Stimulated activated CD8-positive, alpha-beta memory T cell treated with anti-CD3 and anti-CD28 coated beads, Interleukin-12 subunit alpha, Interleukin-12 subunit beta, amount 100 ng/mL, for 1 hour (primary cell): ENCODE results near the gene KHSRP.
A peak's percentile ranks its signal among the peaks of the same experiment; 100 is the strongest.
"Not testable (repeated sequence)": the region's sequence is repeated elsewhere in the genome, so short reads cannot be mapped to it uniquely, and the experiment has no call there.

Source experiments
- DNase-seq: peaks from one replicate; pipeline ENCODE4 v3.0.0-alpha.2; 2020; ENCODE audit warnings: low read depth

Gene KHSRP

GRCh38 chr19:6451583-6452222 is 27.1 kb upstream of the KHSRP start:
- DNase-seq: no peak

- DNase-seq: no peak
Measured at GRCh38 chr19:6450166-6450565, 25.6 kb upstream of the KHSRP start.

GRCh38 chr19:6448045-6448444 is 23.4 kb upstream of the KHSRP start:
- no peak for DNase-seq

GRCh38 chr19:6446452-6446851 is 21.8 kb upstream of the KHSRP start:
- no peak for DNase-seq

- DNase-seq: no peak
Measured at GRCh38 chr19:6443986-6444385, 19.4 kb upstream of the KHSRP start.

GRCh38 chr19:6442087-6442688 is 17.6 kb upstream of the KHSRP start:
- no peak for DNase-seq

GRCh38 chr19:6440905-6441304 is 16.3 kb upstream of the KHSRP start:
- DNase-seq: no peak

GRCh38 chr19:6439743-6440142 is 15.1 kb upstream of the KHSRP start:
- no peak for DNase-seq

- no peak for DNase-seq
Measured at GRCh38 chr19:6433663-6434062, 9.1 kb upstream of the KHSRP start, which contains the start of gene SLC25A41. SLC25A41 (minus strand) TSS chr19:6433763; CDS start chr19:6433693, 70 bp downstream.

GRCh38 chr19:6433165-6433564 is 8.6 kb upstream of the KHSRP start:
- no peak for DNase-seq

- DNase-seq: no peak
Measured at GRCh38 chr19:6431891-6432290, 7.3 kb upstream of the KHSRP start.

- no peak for DNase-seq
Measured at GRCh38 chr19:6429419-6430221, 5.0 kb upstream of the KHSRP start.

- DNase-seq: not testable (repeated sequence)
Measured at GRCh38 chr19:6428692-6429418, 4.2 kb upstream of the KHSRP start.

- no peak for DNase-seq
Measured at GRCh38 chr19:6427131-6427530, 2.5 kb upstream of the KHSRP start.

- no peak for DNase-seq
Measured at GRCh38 chr19:6425732-6426620, 1.4 kb upstream of the KHSRP start.

GRCh38 chr19:6424939-6425731 is 524 bp upstream of the KHSRP start:
- peak; percentile 97 for DNase-seq

GRCh38 chr19:6423499-6424194 is 964 bp downstream of the KHSRP start:
- no peak for DNase-seq

- no peak for DNase-seq
Measured at GRCh38 chr19:6421075-6422014, 3.3 kb downstream of the KHSRP start.

GRCh38 chr19:6418562-6418932 is 6.1 kb downstream of the KHSRP start:
- DNase-seq: no peak
